ENCODE data around the gene ENAM.
"Not testable (repeated sequence)": the region's sequence is repeated elsewhere in the genome, so short reads cannot be mapped to it uniquely, and the experiment has no call there.

Gene ENAM

GRCh38 chr4:70627620-70628019 is 924 bp upstream of the ENAM start:
- no peak for DNase-seq

GRCh38 chr4:70629469-70630090 is 1.0 kb downstream of the ENAM start:
- no peak for DNase-seq

GRCh38 chr4:70630162-70630561 is 1.6 kb downstream of the ENAM start:
- DNase-seq: no peak

GRCh38 chr4:70632028-70632427 is 3.5 kb downstream of the ENAM start:
- DNase-seq: no peak

- DNase-seq: no peak
Measured at GRCh38 chr4:70634482-70634881, 5.9 kb downstream of the ENAM start.

- DNase-seq: no peak
Measured at GRCh38 chr4:70637239-70637913, 8.8 kb downstream of the ENAM start.

GRCh38 chr4:70640192-70640591 is 11.6 kb downstream of the ENAM start:
- no peak for DNase-seq

- DNase-seq: not testable (repeated sequence)
Measured at GRCh38 chr4:70650741-70651140, 22.2 kb downstream of the ENAM start.

- no peak for DNase-seq
Measured at GRCh38 chr4:70651864-70652506, 23.4 kb downstream of the ENAM start.

GRCh38 chr4:70654605-70655011 is 26.1 kb downstream of the ENAM start:
- DNase-seq: no peak

- DNase-seq: no peak
Measured at GRCh38 chr4:70657326-70657725, 28.8 kb downstream of the ENAM start.

GRCh38 chr4:70658418-70658817 is 29.9 kb downstream of the ENAM start:
- no peak for DNase-seq

- DNase-seq: no peak
Measured at GRCh38 chr4:70660106-70660505, 31.6 kb downstream of the ENAM start.

GRCh38 chr4:70661309-70661922 is 32.9 kb downstream of the ENAM start:
- DNase-seq: not testable (repeated sequence)

- DNase-seq: no peak
Measured at GRCh38 chr4:70666369-70666768, 37.8 kb downstream of the ENAM start, which contains the start of gene JCHAIN. Gene JCHAIN (minus strand): TSS chr4:70666508. CDS start chr4:70666490, 18 bp downstream.

- no peak for DNase-seq
Measured at GRCh38 chr4:70667740-70668535, 39.4 kb downstream of the ENAM start.

GRCh38 chr4:70670332-70671014 is 41.9 kb downstream of the ENAM start:
- DNase-seq: no peak

- no peak for DNase-seq
Measured at GRCh38 chr4:70671091-70671490, 42.5 kb downstream of the ENAM start.

- no peak for DNase-seq
Measured at GRCh38 chr4:70674191-70674590, 45.6 kb downstream of the ENAM start.

- no peak for DNase-seq
Measured at GRCh38 chr4:70674731-70675130, 46.2 kb downstream of the ENAM start.

GRCh38 chr4:70676554-70677090 is 48.1 kb downstream of the ENAM start:
- DNase-seq: no peak

All from effector CD8-positive, alpha-beta T cell (primary cell).